ENCODE results near the gene UNC45A. TPM values are rescaled to one million over a fixed set of nuclear protein-coding genes. Genes with fewer than 3 reads are reported as not detected.

UNC45A gene
- total RNA-seq, 1 donor from 2014 or later: 56.2 TPM

DNA sequence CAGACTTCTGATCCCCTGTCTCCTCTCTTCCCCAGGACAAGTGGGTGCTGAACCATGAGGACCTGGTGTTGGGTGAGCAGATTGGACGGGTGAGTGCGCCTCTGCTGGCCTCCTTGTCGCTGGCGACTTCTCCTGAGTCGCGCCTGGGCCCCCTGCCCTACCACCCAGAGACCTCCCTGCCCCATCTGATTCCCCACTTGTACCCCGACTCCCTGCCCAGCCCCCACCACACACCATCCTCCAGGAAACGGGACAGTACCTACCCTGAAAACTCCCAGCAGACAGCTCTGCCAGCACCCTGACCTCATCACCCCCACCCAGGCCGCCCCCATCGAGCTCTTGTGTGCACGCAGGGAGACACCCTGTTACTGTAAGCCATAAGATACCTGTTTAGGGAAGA is 43.1 kb upstream of the UNC45A start:
- H3K27me3 ChIP-seq (ENCODE audit: insufficient read depth, low read length): no peaks in the 10 kb centered on the region
- no peak overlapping the region for H2AFZ ChIP-seq (ENCODE audit: low read depth, low read length)
- DNase-seq (ENCODE audit: low read depth) (no peak), FAIRE-seq (no peak)
- no peak for TF ChIP-seq CTCF (IDR thresholded peaks at IDR 0.05; ENCODE audit: insufficient read depth, low read depth, low read length)
- no peak for TF ChIP-seq EZH2 (IDR thresholded peaks at IDR 0.05; ENCODE audit: insufficient read depth, low read length)
- no peaks in the 10 kb centered on the region for H3K4me1 ChIP-seq (ENCODE audit: insufficient read depth, low read length)
- H3K9me3 Mint-ChIP-seq (ENCODE audit: unreplicated experiment): no peaks in the 10 kb centered on the region
- no peak overlapping the region for H3K9ac ChIP-seq (ENCODE audit: low read length)
- H3K4me3 Mint-ChIP-seq (ENCODE audit: unreplicated experiment): no peak overlapping the region
- no peak overlapping the region for H3K27ac ChIP-seq (ENCODE audit: low read depth, low read length)
- H3K4me3 ChIP-seq (ENCODE audit: insufficient read depth, low read depth, low read length): no peak overlapping the region
- H4K20me1 ChIP-seq (ENCODE audit: insufficient read depth, low read length): no peaks in the 10 kb centered on the region
- no peaks in the 10 kb centered on the region for H3K4me1 Mint-ChIP-seq (ENCODE audit: low read depth, unreplicated experiment)
- H3K27ac Mint-ChIP-seq (ENCODE audit: unreplicated experiment): no peak overlapping the region
- H3K4me2 ChIP-seq (ENCODE audit: low read length): no peak overlapping the region
- no peaks in the 10 kb centered on the region for H3K36me3 ChIP-seq (ENCODE audit: insufficient read depth, low read length)
- peaks cover 8% of the 10 kb centered on the region for H3K36me3 Mint-ChIP-seq (ENCODE audit: low read depth, unreplicated experiment)
- no peaks in the 10 kb centered on the region for H3K79me2 ChIP-seq (ENCODE audit: insufficient read depth, low read length)
- no peaks in the 10 kb centered on the region for H3K9me3 ChIP-seq (ENCODE audit: insufficient read depth, low read depth, low read length)
- H3K27me3 Mint-ChIP-seq (ENCODE audit: low read depth, unreplicated experiment): peaks cover 2% of the 10 kb centered on the region

- DNase-seq (ENCODE audit: low read depth) (no peak), FAIRE-seq (no peak)
- no peak overlapping the region for H3K4me2 ChIP-seq (ENCODE audit: low read length)
- no peaks in the 10 kb centered on the region for H3K79me2 ChIP-seq (ENCODE audit: insufficient read depth, low read length)
- Mint-ChIP-seq H3K36me3 (ENCODE audit: low read depth, unreplicated experiment) (peaks cover 8% of the 10 kb centered on the region), H3K9me3 (ENCODE audit: unreplicated experiment) (no peaks in the 10 kb centered on the region), H3K27ac (ENCODE audit: unreplicated experiment) (no peak overlapping the region), H3K27me3 (ENCODE audit: low read depth, unreplicated experiment) (peaks cover 2% of the 10 kb centered on the region), H3K4me3 (ENCODE audit: unreplicated experiment) (no peak overlapping the region), H3K4me1 (ENCODE audit: low read depth, unreplicated experiment) (no peaks in the 10 kb centered on the region)
- no peak for TF ChIP-seq CTCF (IDR thresholded peaks at IDR 0.05; ENCODE audit: insufficient read depth, low read depth, low read length)
- TF ChIP-seq EZH2 (IDR thresholded peaks at IDR 0.05; ENCODE audit: insufficient read depth, low read length): no peak
- H3K27ac ChIP-seq (ENCODE audit: low read depth, low read length): no peak overlapping the region
- H3K27me3 ChIP-seq (ENCODE audit: insufficient read depth, low read length): no peaks in the 10 kb centered on the region
- H3K36me3 ChIP-seq (ENCODE audit: insufficient read depth, low read length): no peaks in the 10 kb centered on the region
- no peaks in the 10 kb centered on the region for H4K20me1 ChIP-seq (ENCODE audit: insufficient read depth, low read length)
- H2AFZ ChIP-seq (ENCODE audit: low read depth, low read length): no peak overlapping the region
- H3K9me3 ChIP-seq (ENCODE audit: insufficient read depth, low read depth, low read length): no peaks in the 10 kb centered on the region
- no peak overlapping the region for H3K4me3 ChIP-seq (ENCODE audit: insufficient read depth, low read depth, low read length)
- no peaks in the 10 kb centered on the region for H3K4me1 ChIP-seq (ENCODE audit: insufficient read depth, low read length)
- no peak overlapping the region for H3K9ac ChIP-seq (ENCODE audit: low read length)
Measured at GRCh38 chr15:90892498-90893174, 42.4 kb upstream of the UNC45A start.

Data from astrocyte (in vitro differentiated cells and primary cell).